Panc1 (cell line): ENCODE measurements around the gene RFTN1. TPM values are rescaled to one million over a fixed set of nuclear protein-coding genes. Genes with fewer than 3 reads are reported as not detected.

Experiments
- ATAC-seq: fragments of 200-7000 bp; cut with Tn5 transposase; 2 replicates; pipeline ENCODE4 v1.9.1; 2020; ENCODE audit warnings: mild to moderate bottlenecking, moderate library complexity
- BruUV-seq: library from RNA; stranded (reverse); fragments of 400-500 nt; replicated peaks from 2 replicates; lab custom pipeline; 2021; lab: Mats Ljungman, UMichigan
- CTCF ChIA-PET: fragments of 300-600 bp; sonication (Branson Sonifier 250); formaldehyde crosslinking; loops from one replicate; lab custom pipeline; 2022; ENCODE audit warnings: antibody characterized with exemption; lab: Charles Lee
- POLR2A ChIA-PET: fragments of 300-600 bp; sonication (Branson Sonifier 250); formaldehyde crosslinking; loops from one replicate; lab custom pipeline; 2022; ENCODE audit warnings: antibody characterized with exemption; lab: Charles Lee
- DNase-seq: peaks from one replicate; pipeline ENCODE4 v3.0.0-alpha.2; 2010; ENCODE audit warnings: low read depth, low spot score
- H3K27ac ChIP-seq: 2 replicates; pipeline ENCODE4 v1.5.1; 2011; ENCODE audit warnings: mild to moderate bottlenecking, low read length, inconsistent platforms
- H3K27me3 ChIP-seq: fragments of 200-500 bp; sonication (Bioruptor generic); 2 replicates; pipeline ENCODE4 v1.6.0; 2014; ENCODE audit warnings: low read length, inconsistent platforms; ENCODE audit not compliant: control insufficient read depth, insufficient read depth
- H3K36me3 ChIP-seq: fragments of 200-500 bp; sonication (Bioruptor generic); 2 replicates; pipeline ENCODE4 v1.5.1; 2014; ENCODE audit warnings: inconsistent platforms, mild to moderate bottlenecking, low read length, moderate library complexity; ENCODE audit not compliant: control insufficient read depth, insufficient read depth
- H3K4me1 ChIP-seq: 2 replicates; pipeline ENCODE4 v1.5.1; 2011; ENCODE audit warnings: inconsistent platforms, mild to moderate bottlenecking, low read length, moderate library complexity; ENCODE audit not compliant: control insufficient read depth, insufficient read depth
- H3K4me3 ChIP-seq, 2 experiments: 2 replicates each; pipeline ENCODE4 v1.5.1; 2011 to 2012; ENCODE audit warnings: low read depth in 2 of 2, low read length in 2 of 2, mild to moderate bottlenecking in 2 of 2, inconsistent platforms in 1 of 2, moderate library complexity in 1 of 2
- H3K9me3 ChIP-seq: fragments of 200-500 bp; sonication (Bioruptor generic); 2 replicates; pipeline ENCODE4 v1.5.1; 2014; ENCODE audit warnings: low read depth, mild to moderate bottlenecking, inconsistent platforms, low read length, moderate library complexity; ENCODE audit not compliant: control insufficient read depth, insufficient read depth
- CTCF ChIP-seq: fragments of 450-650 bp; IDR thresholded peaks from 2 replicates; pipeline ENCODE4 v1.5.1; 2017; ENCODE audit warnings: mild to moderate bottlenecking
- POLR2AphosphoS5 ChIP-seq: IDR thresholded peaks from 2 replicates; pipeline ENCODE4 v1.6.1; 2012; ENCODE audit warnings: mild to moderate bottlenecking, low read depth, low read length, moderate library complexity
- REST ChIP-seq, 2 experiments: IDR thresholded peaks; 2 replicates each; pipeline ENCODE4 v1.6.1; 2011 to 2012; ENCODE audit warnings: low read depth in 2 of 2, control low read depth in 1 of 2, low read length in 1 of 2, mild to moderate bottlenecking in 1 of 2, moderate library complexity in 1 of 2; ENCODE audit not compliant: insufficient read depth in 1 of 2
- SIN3A ChIP-seq: IDR thresholded peaks from 2 replicates; pipeline ENCODE4 v1.6.1; 2012; ENCODE audit warnings: low read depth, mild to moderate bottlenecking, low read length, moderate library complexity, borderline replicate concordance; ENCODE audit not compliant: insufficient read depth
- TCF7L2 ChIP-seq: IDR thresholded peaks from 2 replicates; pipeline ENCODE4 v1.6.1; 2011; ENCODE audit warnings: mild to moderate bottlenecking, low read depth, low read length, inconsistent platforms
- in situ Hi-C: cut with HindIII; loops from 2 replicates; pipeline ENCODE4 v1.10.0; 2016; ENCODE audit warnings: low sequenced_read_pairs, low pct_unique_long_range_greater_than_20kb
- intact Hi-C: fragments of 100-400 bp; cut with micrococcal nuclease; formaldehyde crosslinking; loops from one replicate; pipeline ENCODE4 v1.10.0; 2022; ENCODE audit not compliant: unreplicated experiment
- total RNA-seq: library from RNA; stranded (reverse); gene quantifications from one replicate; pipeline ENCODE4 v1.2.1, GENCODE V29; 2021; ENCODE audit not compliant: unreplicated experiment

The RFTN1 gene
- total RNA-seq, 1 experiment from 2014 or later: 0.90 TPM

- no peak overlapping the region for H3K27ac ChIP-seq
- no peaks in the 10 kb centered on the region for H3K9me3 ChIP-seq
- intact Hi-C loops (no loop called here), in situ Hi-C loops (no loop called here)
- no peak overlapping the region for H3K4me3 ChIP-seq
- no TSS peak for BruUV-seq
- H3K27me3 ChIP-seq: peaks cover under 1% of the 10 kb centered on the region; the same call in 1 of the 2 replicates
- CTCF ChIA-PET: no interaction called here
- TF ChIP-seq REST (IDR thresholded peaks at IDR 0.05; ENCODE audit: insufficient read depth in 1 of 2, low read depth in 2 of 2, low read length in 1 of 2) (no peak), POLR2AphosphoS5 (no peak), TCF7L2 (no peak), CTCF (no peak), SIN3A (no peak)
- H3K4me1 ChIP-seq: no peaks in the 10 kb centered on the region; the same call in 1 of the 2 replicates
- POLR2A ChIA-PET: no interaction called here
- DNase-seq (no peak), ATAC-seq (no peak)
- no peaks in the 10 kb centered on the region for H3K36me3 ChIP-seq
These were observed 34.3 kb upstream of the RFTN1 start for GRCh38 chr3:16547561-16548357.

- ChIA-PET CTCF (no interaction called here), POLR2A (no interaction called here)
- DNase-seq (no peak), ATAC-seq (no peak)
- no peaks in the 10 kb centered on the region; the same call in 1 of the 2 replicates for H3K4me1 ChIP-seq
- no peak for TF ChIP-seq SIN3A
- TF ChIP-seq REST (IDR thresholded peaks at IDR 0.05; ENCODE audit: insufficient read depth in 1 of 2, low read depth in 2 of 2, low read length in 1 of 2): no peak
- no peak for TF ChIP-seq CTCF
- TF ChIP-seq TCF7L2: no peak
- TF ChIP-seq POLR2AphosphoS5: no peak
- intact Hi-C loops (no loop called here), in situ Hi-C loops (no loop called here)
- H3K27me3 ChIP-seq: peaks cover 3% of the 10 kb centered on the region; the same call in 1 of the 2 replicates
- H3K36me3 ChIP-seq: no peaks in the 10 kb centered on the region
- H3K27ac ChIP-seq: no peak overlapping the region
- no peaks in the 10 kb centered on the region for H3K9me3 ChIP-seq
- H3K4me3 ChIP-seq: no peak overlapping the region
- no TSS peak for BruUV-seq
These were observed 32.9 kb upstream of the RFTN1 start for GRCh38 chr3:16546186-16547010.
